ENCODE data around the gene PLCB3.

DNA sequence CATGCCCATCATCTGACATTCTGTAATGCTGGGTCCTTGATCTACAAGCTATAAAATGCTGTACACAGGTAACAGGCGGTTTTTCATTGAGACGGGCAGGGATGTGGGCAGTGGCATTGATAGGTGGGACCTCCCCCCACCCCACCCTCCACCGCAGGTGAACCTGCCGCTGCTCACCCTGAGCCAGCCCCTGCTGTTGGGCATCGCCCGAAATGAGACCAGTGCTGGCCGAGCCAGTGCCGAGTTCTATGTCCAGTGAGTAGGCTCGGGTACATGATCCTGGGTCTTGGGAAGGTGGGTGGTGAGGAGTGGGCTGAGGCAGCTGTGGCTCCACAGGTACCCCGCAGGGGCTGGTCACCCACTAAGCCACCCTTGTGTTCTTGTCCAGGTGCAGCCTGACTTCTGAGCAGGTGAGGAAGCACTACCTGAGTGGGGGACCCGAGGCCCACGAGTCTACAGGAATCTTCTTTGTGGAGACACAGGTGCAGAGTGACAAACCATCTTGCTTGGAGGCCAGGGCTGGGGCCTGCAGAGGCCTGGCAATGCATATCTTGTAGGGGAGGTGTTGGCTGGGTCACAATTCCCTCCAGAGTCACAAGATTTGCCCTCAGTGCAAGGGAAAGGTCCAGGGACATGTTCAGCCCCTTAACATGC, 22.1 kb upstream of the PLCB3 start:
- TF ChIP-seq, protein P1, sequence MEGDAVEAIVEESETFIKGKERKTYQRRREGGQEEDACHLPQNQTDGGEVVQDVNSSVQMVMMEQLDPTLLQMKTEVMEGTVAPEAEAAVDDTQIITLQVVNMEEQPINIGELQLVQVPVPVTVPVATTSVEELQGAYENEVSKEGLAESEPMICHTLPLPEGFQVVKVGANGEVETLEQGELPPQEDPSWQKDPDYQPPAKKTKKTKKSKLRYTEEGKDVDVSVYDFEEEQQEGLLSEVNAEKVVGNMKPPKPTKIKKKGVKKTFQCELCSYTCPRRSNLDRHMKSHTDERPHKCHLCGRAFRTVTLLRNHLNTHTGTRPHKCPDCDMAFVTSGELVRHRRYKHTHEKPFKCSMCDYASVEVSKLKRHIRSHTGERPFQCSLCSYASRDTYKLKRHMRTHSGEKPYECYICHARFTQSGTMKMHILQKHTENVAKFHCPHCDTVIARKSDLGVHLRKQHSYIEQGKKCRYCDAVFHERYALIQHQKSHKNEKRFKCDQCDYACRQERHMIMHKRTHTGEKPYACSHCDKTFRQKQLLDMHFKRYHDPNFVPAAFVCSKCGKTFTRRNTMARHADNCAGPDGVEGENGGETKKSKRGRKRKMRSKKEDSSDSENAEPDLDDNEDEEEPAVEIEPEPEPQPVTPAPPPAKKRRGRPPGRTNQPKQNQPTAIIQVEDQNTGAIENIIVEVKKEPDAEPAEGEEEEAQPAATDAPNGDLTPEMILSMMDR (conservative IDR thresholded peaks at IDR 0.05 in 1 of 2, IDR thresholded peaks at IDR 0.05 in 1 of 2; ENCODE audit: extremely low read depth in 1 of 2, insufficient read depth in 1 of 2, low read depth in 1 of 2, low read length in 2 of 2): no peak
- no peak for TF ChIP-seq EZH2 (IDR thresholded peaks at IDR 0.05; ENCODE audit: borderline replicate concordance, low read length)

Measured in mammary epithelial cell (primary cell).